GM21619 (cell line): Measurements from ENCODE around the gene MGST2.

Experiments used
- ATAC-seq: cut with Tn5 transposase; IDR thresholded peaks from one replicate; pipeline ENCODE4 v1.9.1; 2021; ENCODE audit not compliant: unreplicated experiment

The MGST2 gene

GRCh38 chr4:139736274-139736660 lies 70.6 kb downstream of the MGST2 start:
- no peak for ATAC-seq

- no peak for ATAC-seq
Measured at GRCh38 chr4:139736661-139737060, 71.0 kb downstream of the MGST2 start.

- no peak for ATAC-seq
Measured at GRCh38 chr4:139738846-139739613, 73.4 kb downstream of the MGST2 start.

- ATAC-seq: no peak
Measured at GRCh38 chr4:139740121-139740520, 74.5 kb downstream of the MGST2 start.

GRCh38 chr4:139740531-139741041 lies 75.0 kb downstream of the MGST2 start:
- no peak for ATAC-seq

- no peak for ATAC-seq
Measured at GRCh38 chr4:139743027-139743426, 77.4 kb downstream of the MGST2 start.

GRCh38 chr4:139744232-139744631 lies 78.6 kb downstream of the MGST2 start:
- no peak for ATAC-seq

- ATAC-seq: no peak
Measured at GRCh38 chr4:139745111-139745639, 79.6 kb downstream of the MGST2 start.

GRCh38 chr4:139746431-139747171 lies 81.0 kb downstream of the MGST2 start:
- no peak for ATAC-seq

GRCh38 chr4:139749338-139749737 lies 83.7 kb downstream of the MGST2 start:
- no peak for ATAC-seq

GRCh38 chr4:139749835-139750498 lies 84.3 kb downstream of the MGST2 start:
- no peak for ATAC-seq

- no peak for ATAC-seq
Measured at GRCh38 chr4:139753686-139754085, 88.1 kb downstream of the MGST2 start.
